HG03571 (cell line): ENCODE results near the gene RNU1-4.
"Not testable (repeated sequence)": the region's sequence is repeated elsewhere in the genome, so short reads cannot be mapped to it uniquely, and the experiment has no call there.

Experiments used
- ATAC-seq: cut with Tn5 transposase; IDR thresholded peaks from one replicate; pipeline ENCODE4 v1.9.1; 2021; ENCODE audit not compliant: unreplicated experiment

The RNU1-4 gene

DNA sequence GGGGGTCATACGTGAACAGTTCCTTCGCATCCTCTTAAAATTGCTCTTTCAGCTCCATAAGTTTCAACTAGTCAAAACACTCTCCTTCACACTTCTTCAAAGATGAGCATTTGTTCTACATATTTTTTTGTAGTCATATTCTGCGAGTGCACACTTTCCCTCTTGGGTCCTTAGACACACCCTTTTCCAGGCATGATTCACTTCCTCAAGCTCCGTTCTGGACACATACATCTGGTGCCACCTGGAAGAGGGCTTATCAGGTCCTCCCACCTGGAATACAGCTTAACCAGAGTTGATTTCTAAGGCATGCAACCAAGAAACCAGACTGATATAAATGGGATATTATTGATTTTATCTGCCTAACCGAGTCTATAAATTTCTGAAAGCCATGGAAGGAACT is 47.4 kb downstream of the RNU1-4 start:
- not testable (repeated sequence) for ATAC-seq
